ENCODE data around the gene LOC128125822.

LOC128125822 gene

GRCh38 chr6:63573899-63574553 lies 1.7 kb downstream of the LOC128125822 start (continued):
- TF ChIP-seq ZNF214 (tag by site-specific recombination; IDR thresholded peaks at IDR 0.05; ENCODE audit: borderline replicate concordance): no peak
- TF ChIP-seq ZNF24 (tag by site-specific recombination; IDR thresholded peaks at IDR 0.05): no peak
- no peak for TF ChIP-seq ZNF184 (tag by site-specific recombination; IDR thresholded peaks at IDR 0.05)
- no peak for TF ChIP-seq ZNF121 (tag by site-specific recombination; IDR thresholded peaks at IDR 0.05)
- no peak for TF ChIP-seq ZNF544 (tag by site-specific recombination; IDR thresholded peaks at IDR 0.05)
- no peak for TF ChIP-seq ZNF513 (tag by site-specific recombination; IDR thresholded peaks at IDR 0.05)
- no peak for TF ChIP-seq ZNF585B (tag by site-specific recombination; IDR thresholded peaks at IDR 0.05)
- TF ChIP-seq HOXA7 (CRISPR knock-in tag; IDR thresholded peaks at IDR 0.05; ENCODE audit: borderline replicate concordance): no peak
- no peak for TF ChIP-seq ZNF776 (tag by site-specific recombination; IDR thresholded peaks at IDR 0.05; ENCODE audit: borderline replicate concordance)
- TF ChIP-seq ZNF670 (tag by site-specific recombination; IDR thresholded peaks at IDR 0.05; ENCODE audit: low read depth): no peak
- no peak; the same call in 1 of the 2 replicates for TF ChIP-seq MZF1 (tag by site-specific recombination; IDR thresholded peaks at IDR 0.05; ENCODE audit: borderline replicate concordance)
- no peak for TF ChIP-seq GLIS1 (tag by site-specific recombination; IDR thresholded peaks at IDR 0.05)
- TF ChIP-seq ZNF488 (tag by site-specific recombination; IDR thresholded peaks at IDR 0.05): no peak
- 0 out of 2 replicates have a peak, but pooled peaks have one; percentile 34 for TF ChIP-seq ZNF335 (tag by site-specific recombination; conservative IDR thresholded peaks at IDR 0.05)
- no peak for TF ChIP-seq ZNF76 (tag by site-specific recombination; IDR thresholded peaks at IDR 0.05; ENCODE audit: borderline replicate concordance, low read depth)
- TF ChIP-seq ZNF404 (tag by site-specific recombination; IDR thresholded peaks at IDR 0.05): no peak
- TF ChIP-seq ZNF704 (tag by site-specific recombination; IDR thresholded peaks at IDR 0.05): no peak
- no peak for TF ChIP-seq ZNF837 (tag by site-specific recombination; IDR thresholded peaks at IDR 0.05)
- TF ChIP-seq ZNF510 (tag by site-specific recombination; IDR thresholded peaks at IDR 0.05; ENCODE audit: insufficient replicate concordance): no peak
- no peak; the same call in 1 of the 2 replicates for TF ChIP-seq ZNF843 (tag by site-specific recombination; IDR thresholded peaks at IDR 0.05)
- no peak for TF ChIP-seq ZNF621 (tag by site-specific recombination; IDR thresholded peaks at IDR 0.05)
- TF ChIP-seq ZNF48 (tag by site-specific recombination; IDR thresholded peaks at IDR 0.05): no peak
- no peak for TF ChIP-seq ATF2 (tag by site-specific recombination; IDR thresholded peaks at IDR 0.05; ENCODE audit: low read depth)
- TF ChIP-seq KLF1 (tag by site-specific recombination; IDR thresholded peaks at IDR 0.05): no peak
- no peak for TF ChIP-seq ZNF792 (tag by site-specific recombination; IDR thresholded peaks at IDR 0.05)
- no peak for TF ChIP-seq RBAK (tag by site-specific recombination; IDR thresholded peaks at IDR 0.05)
- TF ChIP-seq SP2 (tag by site-specific recombination; IDR thresholded peaks at IDR 0.05): no peak
- no peak for TF ChIP-seq ZNF433 (tag by site-specific recombination; IDR thresholded peaks at IDR 0.05; ENCODE audit: low read depth)
- no peak for TF ChIP-seq TSHZ1 (tag by site-specific recombination; IDR thresholded peaks at IDR 0.05; ENCODE audit: borderline replicate concordance)
- no peak for TF ChIP-seq ZNF311 (tag by site-specific recombination; IDR thresholded peaks at IDR 0.05; ENCODE audit: borderline replicate concordance)
- TF ChIP-seq ZBTB6 (tag by site-specific recombination; IDR thresholded peaks at IDR 0.05): no peak
- TF ChIP-seq KLF7 (tag by site-specific recombination; IDR thresholded peaks at IDR 0.05; ENCODE audit: borderline replicate concordance): no peak
